Smooth muscle cell of the brain vasculature (primary cell): ENCODE measurements around the gene TOB1.
A peak's percentile ranks its signal among the peaks of the same experiment; 100 is the strongest.

ENCODE experiments used
- DNase-seq: peaks from one replicate; pipeline ENCODE4 v3.0.0-alpha.2; 2012; ENCODE audit warnings: low read depth, low spot score

The TOB1 gene, protein sequence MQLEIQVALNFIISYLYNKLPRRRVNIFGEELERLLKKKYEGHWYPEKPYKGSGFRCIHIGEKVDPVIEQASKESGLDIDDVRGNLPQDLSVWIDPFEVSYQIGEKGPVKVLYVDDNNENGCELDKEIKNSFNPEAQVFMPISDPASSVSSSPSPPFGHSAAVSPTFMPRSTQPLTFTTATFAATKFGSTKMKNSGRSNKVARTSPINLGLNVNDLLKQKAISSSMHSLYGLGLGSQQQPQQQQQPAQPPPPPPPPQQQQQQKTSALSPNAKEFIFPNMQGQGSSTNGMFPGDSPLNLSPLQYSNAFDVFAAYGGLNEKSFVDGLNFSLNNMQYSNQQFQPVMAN

DNA sequence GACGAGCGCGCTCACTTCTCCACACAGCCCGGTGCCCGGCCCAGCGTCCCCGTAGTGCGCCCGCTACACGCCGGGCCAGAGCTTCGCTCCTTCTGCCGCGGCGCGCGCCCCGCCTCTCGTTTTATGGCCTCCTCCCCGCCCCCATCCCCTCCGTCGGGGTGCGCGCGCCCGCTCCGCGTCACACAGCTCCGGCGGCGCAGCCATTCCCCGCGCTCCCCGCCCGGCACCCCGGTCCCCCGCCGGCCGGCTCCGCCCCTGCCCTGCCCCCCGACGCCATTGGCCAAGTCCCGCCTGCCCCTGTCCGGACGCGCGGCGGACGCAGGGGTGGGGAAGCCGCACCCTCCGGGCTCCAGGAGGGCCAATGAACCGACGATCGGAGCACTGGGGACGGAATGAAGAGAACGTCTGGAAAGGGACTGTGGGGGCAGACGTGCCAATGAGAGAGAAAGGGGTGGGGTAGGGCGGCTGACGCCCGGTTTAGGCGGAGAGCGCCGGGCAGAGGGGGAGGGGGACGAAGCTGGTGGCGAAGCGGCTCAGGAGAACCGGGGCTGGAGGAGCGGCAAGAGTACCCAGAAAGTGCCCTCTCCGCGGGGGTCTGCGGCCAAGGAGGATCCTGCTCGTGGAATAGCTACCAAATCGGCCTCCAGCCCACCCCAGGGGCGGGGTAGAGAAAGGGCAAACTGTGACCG is at the start of gene TOB1:
TSS of gene TOB1 (minus strand) at position 94 of the 689 bp plus-strand sequence. CDS start 2,337 bp downstream, outside the sequence.
- DNase-seq = peak; percentile 86

DNA sequence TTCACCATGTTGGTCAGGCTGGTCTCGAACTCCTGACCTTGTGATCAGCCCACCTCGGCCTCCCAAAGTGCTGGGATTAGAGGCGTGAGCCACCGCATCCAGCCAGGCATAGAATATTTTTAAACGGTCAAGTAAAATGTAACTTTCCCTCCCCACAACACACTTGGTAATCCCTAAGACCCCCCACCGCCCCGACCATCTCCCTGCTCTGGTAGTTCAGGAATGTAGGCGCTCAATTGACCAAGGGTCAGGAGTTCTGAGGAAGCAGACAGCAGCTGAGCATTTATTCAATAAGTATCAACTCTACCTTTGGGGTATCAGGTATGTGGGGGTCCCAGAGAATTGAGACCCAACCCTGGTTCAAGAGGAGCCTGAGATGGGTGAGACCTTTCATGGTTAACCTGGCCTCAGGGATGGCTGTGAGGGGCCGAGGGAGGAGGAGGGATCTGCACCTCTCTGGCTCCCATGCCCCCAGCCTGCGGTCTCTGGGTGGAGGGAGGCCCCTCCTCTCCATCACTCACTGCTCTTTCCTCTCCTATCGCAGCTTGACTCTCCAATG is 48.4 kb upstream of the TOB1 start:
- no peak for DNase-seq

DNA sequence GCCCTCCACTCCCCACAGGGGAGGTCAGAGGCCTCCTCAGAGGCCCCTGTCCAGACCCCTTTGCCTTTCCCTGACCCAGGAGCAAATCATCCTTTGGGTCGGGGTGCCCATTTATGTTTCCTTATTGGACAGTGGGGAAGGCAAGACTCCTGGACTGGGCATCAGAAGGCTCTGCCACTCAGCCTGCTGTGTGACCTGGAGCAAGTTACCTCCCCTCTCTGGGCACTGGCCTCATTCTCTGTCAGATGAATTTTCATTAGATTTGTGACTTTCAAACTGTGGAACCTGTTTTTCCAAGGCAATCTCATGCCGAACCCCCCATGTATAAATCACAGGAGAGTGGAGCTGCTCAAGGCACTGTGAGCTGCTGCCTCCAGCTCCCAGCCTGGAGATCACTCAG is 47.0 kb upstream of the TOB1 start:
- DNase-seq = no peak

DNA sequence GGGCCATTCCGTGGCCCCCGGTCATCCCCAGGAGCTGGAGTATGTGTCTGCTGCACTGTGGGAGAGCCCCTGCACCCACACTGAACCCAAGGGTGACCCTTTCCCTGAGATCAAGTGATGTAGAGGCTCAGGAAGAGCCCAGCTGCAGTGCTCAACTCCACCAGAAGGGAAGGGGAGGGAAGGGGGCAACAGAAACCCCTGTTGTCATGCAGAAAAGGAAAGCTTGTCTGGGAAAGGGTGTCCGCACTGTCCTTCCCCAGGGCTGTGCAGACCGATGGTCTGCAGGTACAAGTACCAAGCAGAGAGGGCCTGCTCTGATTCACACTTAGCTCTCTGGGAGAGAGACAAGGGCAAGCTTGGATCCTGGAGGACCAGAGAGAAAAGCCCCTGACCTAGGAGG is 45.7 kb upstream of the TOB1 start:
- no peak for DNase-seq

DNA sequence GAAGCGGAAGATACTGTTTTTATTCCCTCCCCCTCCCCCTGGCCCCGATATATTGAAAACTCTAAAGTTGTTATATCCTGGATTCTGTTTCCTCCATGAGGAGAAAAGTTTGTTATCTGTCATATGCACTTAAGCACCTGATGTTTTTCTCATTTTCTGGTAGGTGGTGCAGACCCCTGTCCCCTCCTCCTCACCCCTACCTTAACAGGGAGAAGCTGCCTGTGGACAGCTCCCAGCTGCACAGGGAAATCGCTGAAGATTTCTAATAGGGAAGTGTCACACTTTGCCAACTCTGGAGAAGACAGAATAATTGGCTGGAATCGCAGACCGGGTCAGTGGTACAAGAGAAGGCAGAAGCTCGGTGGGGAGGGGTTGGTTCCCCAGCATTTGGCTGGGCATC is 45.3 kb upstream of the TOB1 start:
- no peak for DNase-seq

DNA sequence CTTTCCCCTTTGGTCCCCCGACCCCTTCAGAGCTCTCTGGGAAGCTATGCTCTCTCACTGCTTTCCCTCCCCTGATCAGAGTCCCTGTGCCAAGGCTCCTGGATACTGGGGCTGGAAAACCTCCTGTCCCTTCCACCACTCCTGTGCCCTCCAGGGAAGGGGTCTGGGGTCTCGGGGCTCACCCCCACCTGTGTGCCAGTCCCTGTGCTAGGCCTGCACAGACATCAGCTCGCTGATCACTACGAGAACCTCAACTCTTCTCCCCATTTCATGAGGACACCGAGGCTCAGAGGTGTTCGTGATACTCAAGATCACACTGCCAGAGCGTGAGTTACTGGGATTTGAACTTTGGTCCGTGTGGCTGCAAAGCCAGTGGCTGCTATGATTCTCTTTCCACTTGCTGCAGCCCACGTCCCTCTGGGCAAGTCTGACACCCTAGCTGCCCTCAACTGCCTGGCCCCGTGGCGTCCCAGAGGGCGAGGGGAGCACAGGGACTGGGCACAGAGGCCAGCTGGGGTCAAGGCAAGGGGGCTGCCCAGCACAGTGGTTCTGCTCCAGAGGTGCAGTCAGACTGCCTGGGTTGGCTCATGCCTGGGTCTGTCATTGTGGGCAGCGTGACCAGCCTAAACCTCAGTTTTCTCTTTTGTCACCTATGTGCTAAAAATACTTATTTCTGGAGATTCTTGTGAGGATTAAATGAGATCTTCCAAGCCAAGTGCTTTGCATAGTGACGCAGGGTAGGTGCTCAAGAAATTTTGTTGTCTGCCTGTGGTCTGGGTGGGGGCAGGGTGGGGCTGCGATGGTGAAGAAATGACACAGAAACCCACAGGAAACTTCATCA is 43.8 kb upstream of the TOB1 start:
- no peak for DNase-seq

DNA sequence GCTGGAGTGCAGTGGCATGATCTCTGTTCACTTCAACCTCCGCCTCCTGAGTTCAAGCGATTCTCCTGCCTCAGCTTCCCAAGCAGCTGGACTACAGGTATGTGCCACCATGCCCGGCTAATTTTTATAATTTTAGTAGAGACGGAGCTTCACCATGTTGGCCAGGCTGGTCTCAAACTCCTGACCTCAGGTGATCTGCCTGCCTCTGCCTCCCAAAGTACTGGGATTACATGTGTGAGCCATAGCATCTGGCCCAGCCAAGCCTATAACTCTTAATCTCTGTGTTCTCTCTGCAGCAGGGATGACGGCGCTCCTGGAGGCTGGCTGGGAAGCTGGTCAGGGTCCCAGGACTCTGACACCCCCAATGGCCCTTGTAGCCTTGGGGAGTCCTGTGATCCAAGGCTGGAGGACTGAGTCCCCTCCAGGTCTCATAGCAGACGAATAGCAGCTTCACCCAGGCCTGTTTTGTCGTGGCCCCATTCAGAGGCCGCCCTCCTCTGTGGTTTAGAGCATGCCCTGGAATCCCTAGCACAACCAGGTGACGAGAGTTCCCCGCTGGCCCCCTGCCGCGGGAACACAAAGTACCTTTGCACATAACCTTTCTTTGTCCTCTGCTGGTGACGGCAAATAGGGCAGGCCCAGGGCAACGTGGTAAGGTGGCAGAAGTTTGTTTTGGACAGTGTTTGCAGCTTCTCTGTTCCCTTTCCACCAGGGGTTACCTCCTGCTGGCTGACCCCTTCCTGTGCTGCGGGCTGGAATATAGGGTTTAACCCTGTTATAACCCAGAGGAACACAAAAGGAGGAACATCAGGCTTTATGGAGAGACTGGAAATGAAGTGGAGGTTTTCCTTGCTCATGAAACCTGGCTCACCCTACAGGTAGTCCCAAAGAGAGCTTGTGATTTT is 43.0 kb upstream of the TOB1 start:
- DNase-seq = peak; percentile 83

DNA sequence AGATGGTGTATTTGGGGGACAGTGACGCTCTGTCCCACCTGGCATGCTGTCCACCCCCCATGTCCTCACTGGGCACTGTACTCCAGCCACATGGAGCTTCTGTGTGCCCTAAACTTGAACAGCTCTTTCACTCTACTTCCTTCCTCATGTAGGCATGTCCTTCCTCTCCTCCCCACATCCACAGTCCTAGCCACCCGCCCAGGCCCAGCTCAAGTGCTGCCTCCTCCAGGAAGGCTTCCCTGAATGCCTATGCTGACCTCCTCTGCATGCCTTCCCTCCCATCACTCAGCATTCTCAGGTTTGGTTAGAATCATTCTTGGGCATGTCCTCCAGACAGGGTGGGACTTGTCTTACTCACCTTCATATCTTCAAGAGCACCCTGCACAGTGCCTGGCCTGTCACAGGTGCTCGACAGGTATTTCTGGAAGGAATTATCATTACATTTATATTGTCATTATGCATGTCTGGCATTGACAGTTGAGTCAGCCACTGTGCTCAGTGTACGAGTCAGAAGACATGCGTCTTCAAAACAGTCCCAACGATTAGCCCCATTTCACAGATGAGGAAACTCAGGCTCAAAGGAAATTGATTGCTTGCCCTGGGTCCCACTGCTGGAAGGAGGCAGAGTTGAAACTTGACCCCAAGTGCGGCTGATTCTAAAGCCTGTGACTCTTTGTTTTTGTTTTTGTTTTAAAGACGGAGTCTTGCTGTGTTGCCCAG is 42.1 kb upstream of the TOB1 start:
- DNase-seq = no peak

DNA sequence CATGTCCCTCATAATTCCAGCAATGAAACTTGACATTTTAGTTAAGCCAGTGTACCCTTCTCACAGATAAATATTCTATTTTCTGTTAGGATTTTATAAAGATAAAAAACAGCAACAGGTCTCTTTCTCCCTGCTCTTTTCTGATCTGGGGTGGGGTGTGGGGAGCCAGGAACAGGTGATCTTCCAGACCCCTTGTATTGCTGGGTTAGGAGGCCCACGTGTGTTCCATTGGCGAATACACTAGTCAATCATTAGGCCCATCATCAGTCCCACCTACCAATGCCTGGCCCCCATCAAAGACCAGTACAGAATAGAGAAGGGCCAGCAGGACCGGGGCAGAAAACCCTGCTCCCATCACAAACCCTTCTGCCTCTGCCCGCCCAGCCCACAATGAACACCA is 40.3 kb upstream of the TOB1 start:
- DNase-seq = no peak

DNA sequence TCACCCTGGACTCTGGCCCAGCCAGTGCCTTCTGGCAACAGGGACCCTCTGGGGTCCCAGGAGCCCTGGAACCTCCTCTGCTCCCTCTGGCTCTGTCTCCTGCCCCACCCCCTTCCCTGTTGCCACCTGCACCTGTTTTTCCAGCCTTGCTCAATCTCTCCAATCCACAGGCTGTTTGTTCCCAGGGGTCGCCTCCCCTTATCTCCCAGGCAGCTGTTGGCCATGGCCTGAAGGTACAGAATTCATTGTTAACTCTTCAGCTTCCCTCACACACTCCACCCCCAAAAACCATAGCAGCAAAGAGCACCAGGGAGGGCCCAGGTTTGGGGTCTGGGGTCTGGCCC is 39.3 kb upstream of the TOB1 start:
- no peak for DNase-seq

DNA sequence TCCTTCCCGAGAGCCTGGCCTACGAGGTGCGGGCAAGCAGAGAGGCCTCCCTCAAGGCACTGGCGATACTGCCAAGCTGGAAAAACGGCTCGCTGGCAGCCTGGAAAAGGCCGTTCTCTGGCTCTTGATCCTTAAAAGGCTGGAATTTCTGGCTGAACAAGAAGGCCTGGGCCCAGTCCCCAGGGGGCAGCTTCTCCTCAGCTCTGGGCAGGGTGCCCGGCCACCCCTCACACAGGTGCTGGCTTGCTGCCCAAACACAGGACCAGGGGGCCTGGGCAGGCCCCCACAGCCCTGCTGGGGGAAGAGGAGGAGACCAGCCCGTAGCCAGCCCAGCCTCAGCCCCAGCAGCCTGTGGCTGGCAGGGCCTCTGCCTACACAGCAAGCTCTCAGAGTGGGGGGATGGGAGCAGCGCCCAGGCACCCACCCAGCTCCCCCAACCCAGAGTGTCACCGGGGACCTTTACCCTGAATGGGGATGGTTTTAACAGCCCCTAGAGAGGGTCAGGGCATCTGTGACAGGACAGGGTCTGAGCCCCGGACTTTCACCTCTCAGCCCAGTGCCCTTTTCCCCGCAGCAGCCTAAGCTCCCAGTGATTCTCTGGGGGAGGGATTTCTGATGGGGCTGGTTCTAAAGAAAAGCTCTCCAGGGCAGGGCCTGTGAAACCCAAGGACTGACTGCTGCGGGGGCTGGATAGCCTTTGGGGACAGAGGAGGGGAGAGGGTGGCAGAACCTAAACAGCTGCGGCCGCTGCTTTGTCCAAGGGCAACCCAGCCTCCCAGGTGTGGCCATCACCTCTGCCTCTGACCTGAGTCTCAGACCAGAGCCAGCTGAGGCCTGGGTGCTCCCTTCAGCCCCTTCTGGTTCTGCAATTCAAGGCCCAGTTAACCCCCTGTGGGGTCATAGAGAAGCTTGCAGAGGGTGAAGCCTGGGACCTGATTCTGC is 38.6 kb upstream of the TOB1 start:
- no peak for DNase-seq

DNA sequence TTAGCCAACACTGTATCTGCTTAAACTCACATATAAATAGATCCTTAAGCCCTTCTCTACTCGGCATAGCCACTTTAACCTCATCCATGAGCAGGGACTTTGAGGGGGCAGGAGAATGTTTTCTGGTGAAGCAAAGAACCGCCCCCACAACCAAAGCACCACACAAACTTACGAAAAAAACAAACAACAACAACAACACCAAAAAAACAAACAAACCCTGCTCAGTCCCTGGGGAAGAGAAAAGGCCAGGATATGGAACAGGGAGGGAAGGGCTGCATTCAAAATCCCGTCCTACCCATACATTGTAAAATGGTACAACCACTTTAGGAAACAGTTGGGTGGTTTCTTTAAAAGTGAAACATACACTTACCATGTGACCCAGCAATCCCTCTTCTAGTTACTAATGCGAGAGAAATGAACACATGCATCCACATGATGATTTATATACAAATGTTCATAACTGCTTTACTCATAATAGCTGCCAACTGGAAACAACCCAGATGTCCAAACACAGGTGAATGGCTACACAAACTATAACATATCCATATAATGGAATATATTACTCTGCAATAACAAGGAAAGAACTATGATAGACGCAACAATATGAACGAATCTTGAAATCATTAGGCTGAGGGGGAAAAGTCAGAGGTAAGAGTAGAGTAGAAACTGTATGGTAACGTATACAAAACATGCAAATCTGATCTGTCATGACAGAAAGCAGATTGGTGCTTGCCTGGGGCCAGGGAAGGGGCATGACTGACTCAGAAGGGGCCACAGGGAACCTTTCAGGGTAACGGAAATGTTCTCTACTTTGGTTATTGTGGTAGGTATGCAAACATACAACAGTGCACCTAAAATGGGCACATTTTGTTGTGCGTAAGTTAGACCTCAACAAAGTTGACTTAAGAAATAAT is 37.7 kb upstream of the TOB1 start:
- DNase-seq = no peak

DNA sequence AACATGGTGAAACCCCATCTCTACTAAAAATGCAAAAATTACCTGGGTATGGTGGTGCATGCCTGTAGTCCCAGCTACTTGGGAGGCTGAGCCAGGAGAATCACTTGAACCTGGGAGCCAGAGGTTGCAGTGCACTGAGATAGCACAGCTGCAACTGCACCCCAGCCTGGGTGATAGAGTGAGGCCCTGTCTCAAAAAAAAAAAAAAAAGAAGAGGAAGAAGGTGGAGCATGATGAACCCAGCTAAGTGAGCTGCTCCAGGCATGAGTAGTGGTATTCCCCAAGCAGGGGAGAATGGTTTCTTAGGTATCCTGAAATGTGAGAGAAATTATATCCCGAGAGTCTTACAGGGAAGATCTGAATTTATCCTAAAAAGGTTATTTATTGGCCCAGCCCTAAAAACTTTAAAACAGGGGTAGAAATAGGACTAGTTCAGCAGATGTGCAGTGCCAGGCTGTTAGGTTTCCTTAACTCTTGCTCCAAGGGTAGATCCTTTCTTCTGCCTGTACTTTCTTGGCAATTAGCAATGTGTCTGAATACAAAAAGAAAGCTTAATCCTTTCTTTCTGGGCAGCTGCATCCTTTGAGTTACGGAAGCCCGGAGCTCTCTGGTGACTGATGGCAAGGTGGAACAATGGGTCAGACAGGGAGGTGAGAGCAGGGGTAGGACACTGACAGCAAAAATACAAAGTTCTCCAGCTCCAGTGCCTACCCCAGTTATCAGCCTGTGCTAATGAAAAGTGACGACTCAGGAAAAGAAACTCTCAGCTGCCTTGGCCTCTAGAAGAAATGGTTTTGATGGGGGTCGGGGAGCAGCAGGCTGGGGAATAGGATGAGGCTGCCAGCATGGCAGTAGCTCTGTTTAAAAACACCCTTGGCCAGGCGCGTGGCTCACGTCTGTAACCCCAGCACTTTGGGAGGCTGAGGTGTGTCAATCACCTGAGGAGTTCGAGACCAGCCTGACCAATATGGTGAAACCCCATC is 36.5 kb upstream of the TOB1 start:
- no peak for DNase-seq

DNA sequence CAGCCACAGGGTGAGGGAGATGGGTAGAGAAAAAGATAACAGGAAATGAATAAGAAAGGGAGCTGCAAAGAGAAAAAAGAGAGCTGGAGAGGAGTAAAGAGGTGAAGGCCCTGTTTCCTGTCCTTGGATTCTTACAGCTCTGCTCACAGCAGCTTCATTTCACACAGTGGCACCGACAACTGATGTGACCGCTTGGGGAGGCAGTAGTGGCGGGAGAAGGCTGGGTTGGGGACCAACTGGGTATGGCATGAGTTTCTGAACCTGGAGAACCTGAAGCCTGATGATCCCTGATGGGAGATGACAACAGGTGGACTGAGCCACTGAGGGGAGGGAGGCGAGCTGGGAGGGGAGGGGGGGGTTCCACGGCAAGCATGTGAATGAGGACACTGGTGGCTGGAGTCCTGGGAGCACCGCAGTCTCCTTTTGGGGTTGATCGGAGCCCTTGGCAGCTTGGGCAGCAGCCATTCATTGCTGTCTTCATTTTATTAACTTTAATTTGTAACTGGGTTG is 34.3 kb upstream of the TOB1 start:
- DNase-seq = no peak

DNA sequence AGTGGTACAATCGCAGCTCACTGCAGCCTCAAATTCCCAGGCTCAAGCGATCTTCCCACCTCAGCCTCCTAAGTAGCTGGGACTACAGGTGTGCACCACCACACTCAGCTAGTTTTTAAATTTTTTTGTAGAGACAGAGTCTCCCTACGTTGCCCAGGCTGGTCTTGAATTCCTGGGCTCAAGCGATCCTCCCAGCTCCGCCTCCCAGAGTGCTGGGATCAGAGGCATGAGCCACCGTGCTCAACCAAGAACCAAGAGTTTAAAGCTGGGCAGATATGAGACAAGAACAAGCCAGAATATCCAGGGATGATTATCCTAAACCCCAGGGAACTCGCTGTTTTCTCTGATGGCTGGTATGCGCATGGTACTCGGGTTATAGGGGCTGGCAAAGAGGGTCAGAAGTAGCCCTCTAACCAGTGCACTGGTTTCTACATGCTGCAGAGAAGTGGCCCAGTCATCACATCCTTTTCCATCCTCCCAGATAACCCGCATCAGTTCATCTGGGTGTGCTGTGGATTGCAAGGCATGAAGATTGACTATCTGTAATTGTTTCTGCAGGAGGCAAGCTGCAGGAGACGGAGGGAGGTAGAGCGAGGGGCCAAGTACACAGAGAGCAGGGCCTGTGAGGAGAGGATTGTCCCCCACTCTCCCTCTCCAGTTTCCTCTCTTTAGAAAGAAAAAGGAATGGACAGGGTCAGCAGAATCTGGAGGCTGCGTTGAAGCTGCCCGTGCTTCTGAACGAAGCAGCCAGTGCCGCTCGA is 33.6 kb upstream of the TOB1 start:
- DNase-seq = no peak

DNA sequence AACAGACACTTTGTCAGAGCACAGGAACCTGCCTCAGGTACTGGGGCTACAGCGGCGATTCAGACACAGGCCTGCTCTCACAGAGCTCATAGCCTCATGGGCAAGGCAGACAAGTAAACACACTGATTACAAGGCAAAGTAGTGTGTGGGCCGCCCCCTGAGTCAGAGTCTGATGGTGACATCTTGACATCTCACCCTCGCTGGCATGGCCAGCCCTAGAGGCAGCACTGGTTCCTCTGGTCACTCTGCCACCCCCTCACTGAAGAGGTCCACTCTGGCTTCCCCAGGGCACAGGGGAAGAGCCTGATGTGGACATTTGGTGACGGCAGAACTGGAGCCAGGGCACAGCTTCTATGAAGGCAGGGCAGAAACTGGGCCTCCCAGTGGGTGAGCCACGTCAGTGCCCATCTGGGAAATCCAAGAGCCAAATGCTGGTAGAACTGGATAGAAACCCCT is 32.9 kb upstream of the TOB1 start:
- no peak for DNase-seq
